ENCODE results near the gene DDX39A.

The DDX39A gene

DNA sequence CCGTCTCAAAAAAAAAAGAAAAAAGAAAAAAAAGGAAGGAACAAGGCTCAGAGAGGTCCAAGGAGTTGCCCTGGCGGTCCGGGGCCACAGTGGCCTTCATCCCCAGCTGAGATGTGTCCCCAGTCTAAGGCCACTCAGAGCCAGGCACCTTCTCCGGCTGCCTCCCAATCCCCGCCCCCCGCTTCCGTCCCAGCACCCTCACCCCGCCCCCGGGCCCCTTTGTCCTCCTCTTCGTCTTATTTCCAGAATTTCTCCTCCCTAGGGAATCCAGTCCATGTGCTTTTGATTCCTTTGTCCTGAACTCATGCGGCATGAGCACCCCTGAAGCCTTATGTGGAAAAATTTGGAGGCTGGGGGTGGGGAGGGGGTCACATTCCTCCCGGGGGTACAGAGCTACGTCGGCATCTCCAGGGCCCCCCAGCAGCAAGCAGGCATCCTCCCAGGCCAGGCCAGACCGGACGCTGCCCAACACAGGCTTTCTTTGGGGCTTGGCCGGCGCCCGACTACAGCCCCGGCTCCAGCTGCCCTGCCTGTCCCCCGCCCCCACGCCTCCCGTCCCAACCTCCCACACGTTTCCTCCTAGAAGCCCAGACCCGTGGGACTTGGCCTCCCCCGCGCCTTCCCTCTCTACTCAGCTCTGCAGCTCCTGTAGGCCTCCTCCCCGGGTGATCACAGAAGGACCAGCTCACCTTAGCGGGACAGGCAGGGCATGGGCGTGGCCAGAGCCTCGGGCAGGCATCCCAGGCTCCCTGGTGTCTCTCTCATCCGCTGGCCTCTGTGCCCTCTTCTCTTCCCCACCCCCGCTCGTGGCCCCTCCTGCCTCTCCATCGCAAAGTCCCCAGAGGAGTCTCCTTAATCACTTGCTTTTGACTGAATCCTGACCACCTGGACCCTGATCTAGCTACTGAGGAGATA is 55.7 kb downstream of the DDX39A start:
- H3K36me3 ChIP-seq (ENCODE audit: control insufficient read depth in 2 of 2, insufficient read depth in 2 of 2, low read length in 2 of 2), result no peaks in the 10 kb centered on the region
- H3K9me3 ChIP-seq (ENCODE audit: control insufficient read depth in 2 of 2, low read length in 2 of 2), result no peaks in the 10 kb centered on the region
- peak overlapping the region in 1 of 2 donors; percentile 35 for H3K4me3 ChIP-seq (ENCODE audit: low read length in 2 of 2)
- H3K4me1 ChIP-seq (ENCODE audit: control insufficient read depth in 2 of 2, insufficient read depth in 2 of 2, low read length in 2 of 2), result peaks cover 7 to 11% of the 10 kb centered on the region in 2 donors
- no peaks in the 10 kb centered on the region for H3K27me3 ChIP-seq (ENCODE audit: control insufficient read depth in 2 of 2, insufficient read depth in 2 of 2, low read length in 2 of 2)
- peak overlapping the region in 1 of 2 donors; percentile 41 for H3K9ac ChIP-seq (ENCODE audit: low read depth in 1 of 2, low read length in 2 of 2)
- peak overlapping the region; percentile 36 to 74 for H3K27ac ChIP-seq (ENCODE audit: low read depth in 2 of 2, low read length in 2 of 2)

DNA sequence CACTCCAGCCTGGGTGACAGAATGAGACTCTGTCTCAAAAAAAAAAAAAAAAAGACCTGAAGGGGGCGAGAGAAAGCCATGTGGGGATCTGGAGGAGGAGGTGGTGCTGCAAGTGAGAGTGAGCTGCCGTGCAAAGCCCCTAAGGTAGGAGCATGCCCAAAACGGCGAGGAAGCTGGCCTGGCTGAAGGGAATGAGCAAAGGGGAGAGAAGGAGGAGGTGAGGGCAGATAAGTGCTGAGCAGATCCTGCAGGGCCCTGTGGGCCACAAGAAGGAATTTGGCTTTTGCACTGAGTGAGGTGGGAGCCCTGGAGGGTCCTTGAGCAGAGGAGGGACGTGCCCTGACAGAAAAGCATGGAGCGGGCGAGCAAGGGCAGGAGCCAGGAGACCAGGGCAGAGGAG is 57.3 kb downstream of the DDX39A start:
- Histone ChIP-seq H3K27ac (ENCODE audit: low read depth in 2 of 2, low read length in 2 of 2) (no peak overlapping the region), H3K4me3 (ENCODE audit: low read length in 2 of 2) (no peak overlapping the region), H3K9ac (ENCODE audit: low read depth in 1 of 2, low read length in 2 of 2) (no peak overlapping the region), H3K4me1 (ENCODE audit: control insufficient read depth in 2 of 2, insufficient read depth in 2 of 2, low read length in 2 of 2) (peaks cover 4 to 10% of the 10 kb centered on the region in 2 donors), H3K36me3 (ENCODE audit: control insufficient read depth in 2 of 2, insufficient read depth in 2 of 2, low read length in 2 of 2) (no peaks in the 10 kb centered on the region), H3K27me3 (ENCODE audit: control insufficient read depth in 2 of 2, insufficient read depth in 2 of 2, low read length in 2 of 2) (no peaks in the 10 kb centered on the region), H3K9me3 (ENCODE audit: control insufficient read depth in 2 of 2, low read length in 2 of 2) (no peaks in the 10 kb centered on the region)

Measured in mucosa of rectum (tissue), 2 donors.